H1 (cell line): Measurements from ENCODE around the gene GARIN3. TPM values are rescaled to one million over a fixed set of nuclear protein-coding genes. Genes with fewer than 3 reads are reported as not detected.

ENCODE experiments used
- CBX5 ChIP-seq: fragments of 300-800, 300-1000 bp; sonication (generic); IDR thresholded peaks from 2 replicates; pipeline ENCODE4 v1.7.1; 2016; ENCODE audit warnings: antibody characterized with exemption, low read length, low read depth
- CBX8 ChIP-seq: fragments of 300-800, 300-1000 bp; sonication (generic); IDR thresholded peaks from 2 replicates; pipeline ENCODE4 v1.7.1; 2016; ENCODE audit warnings: low read depth, low read length, borderline replicate concordance
- CHD7 ChIP-seq: fragments of 300-600 bp; sonication (generic); IDR thresholded peaks from 2 replicates; pipeline ENCODE4 v1.7.1; 2012; ENCODE audit warnings: low read length, moderate library complexity, mild to moderate bottlenecking, inconsistent platforms; ENCODE audit not compliant: insufficient replicate concordance
- CTCF ChIP-seq, 3 experiments: IDR thresholded peaks; 1 replicate in 2 of 3; 2 replicates in 1 of 3; pipeline versions ENCODE4 v1.5.1 to v1.6.1; 2011; ENCODE audit warnings: low read length in 3 of 3, mild to moderate bottlenecking in 3 of 3, inconsistent platforms in 2 of 3, low read depth in 1 of 3, moderate library complexity in 1 of 3; ENCODE audit not compliant: insufficient read depth in 1 of 3; ENCODE audit errors: control extremely low read depth in 1 of 3
- HDAC2 ChIP-seq, 2 experiments: fragments of 300-600 bp in 1 of 2; sonication (generic) in 1 of 2; IDR thresholded peaks; 2 replicates each; pipeline ENCODE4 v1.6.1; 2011 to 2012; ENCODE audit warnings: low read depth in 2 of 2, low read length in 2 of 2, mild to moderate bottlenecking in 2 of 2, moderate library complexity in 2 of 2, borderline replicate concordance in 1 of 2, inconsistent platforms in 1 of 2
- PHF8 ChIP-seq: fragments of 200-600 bp; sonication (generic); conservative IDR thresholded peaks from 2 replicates; pipeline ENCODE4 v1.7.1; 2012; ENCODE audit warnings: low read depth, mild to moderate bottlenecking, inconsistent platforms, low read length, moderate library complexity
- SUZ12 ChIP-seq: fragments of 200-600 bp; sonication (generic); IDR thresholded peaks from 2 replicates; pipeline ENCODE4 v1.6.1; 2012; ENCODE audit warnings: mild to moderate bottlenecking, inconsistent platforms, low read length, moderate library complexity, mixed read lengths
- polyA plus RNA-seq, 7 experiments: library from polyadenylated mRNA; depleted of rRNA in 3 of 7; stranded (reverse) in 5 of 7; unstranded in 2 of 7; fragments of >200 nt in 5 of 7; fragments of 200-250 nt in 2 of 7; gene quantifications; 1 replicate in 5 of 7; 2 replicates in 1 of 7; 4 replicates in 1 of 7; pipeline versions ENCODE4 v1.2.1 to v1.2.3, GENCODE V29; 2011 to 2013; ENCODE audit warnings: missing spikeins in 2 of 7, mixed read lengths in 2 of 7
- total RNA-seq: library from RNA; stranded (reverse); fragmentation: NEBNext Ultra II Directional; extraction: Animal tissue kit (Norgen Biotek cat#: 25700); gene quantifications from 2 replicates; pipeline ENCODE4 v1.2.1, GENCODE V29; 2021

The GARIN3 gene
- total and polyA plus RNA-seq, 2 of the 8 experiments (the other 6 are each of a cell fraction or from before 2014, with no cell fraction given): not detected

- TF ChIP-seq CHD7 (no peak), CBX8 (no peak), CBX5 (no peak), SUZ12 (no peak), HDAC2 (IDR thresholded peaks at IDR 0.05; ENCODE audit: borderline replicate concordance in 1 of 2, low read depth in 2 of 2, low read length in 2 of 2) (no peak), PHF8 (no peak), CTCF (IDR thresholded peaks at IDR 0.05; ENCODE audit: control extremely low read depth in 1 of 3, insufficient read depth in 1 of 3, low read depth in 1 of 3, low read length in 3 of 3) (no peak)
Measured at GRCh38 chr5:157113002-157113401, 53.1 kb downstream of the GARIN3 start (continued).
